WTC11 (cell line): Measurements from ENCODE around the gene TEKT2.

Experiments used
- ATF6 ChIP-seq: sonication (generic); formaldehyde crosslinking; IDR thresholded peaks from 2 replicates; pipeline ENCODE4 v1.8.1; 2023; ENCODE audit warnings: mild to moderate bottlenecking, missing genetic modification reagents
- CREM ChIP-seq: sonication (generic); formaldehyde crosslinking; IDR thresholded peaks from 2 replicates; pipeline ENCODE4 v1.8.1; 2022; ENCODE audit warnings: mild to moderate bottlenecking, missing genetic modification reagents, moderate library complexity
- CTCF ChIP-seq: fragments of 200-600 bp; IDR thresholded peaks from 2 replicates; pipeline ENCODE4 v1.8.0; 2022; ENCODE audit warnings: antibody characterized with exemption
- HMGA2 ChIP-seq: fragments of 250-450 bp; sonication (Bioruptor Pico); IDR thresholded peaks from 2 replicates; pipeline ENCODE4 v1.4.0; 2021; ENCODE audit warnings: mild to moderate bottlenecking, moderate library complexity
- NFE2L1 ChIP-seq: sonication (generic); formaldehyde crosslinking; IDR thresholded peaks from 2 replicates; pipeline ENCODE4 v1.8.1; 2023; ENCODE audit warnings: missing genetic modification reagents
- NR1H2 ChIP-seq: sonication (generic); formaldehyde crosslinking; IDR thresholded peaks from 2 replicates; pipeline ENCODE4 v1.9.0; 2021; ENCODE audit warnings: mild to moderate bottlenecking, moderate library complexity, missing genetic modification reagents
- ZBTB21 ChIP-seq: sonication (generic); formaldehyde crosslinking; IDR thresholded peaks from 2 replicates; pipeline ENCODE4 v1.8.1; 2023; ENCODE audit warnings: mild to moderate bottlenecking, missing genetic modification reagents, borderline replicate concordance

GRCh38 chr1:36107394-36107793 lies 23.5 kb downstream of the TEKT2 start:
- no peak for TF ChIP-seq CREM (CRISPR knock-in tag)
- no peak for TF ChIP-seq ZBTB21 (CRISPR knock-in tag)
- TF ChIP-seq NR1H2 (CRISPR knock-in tag) = no peak
- no peak for TF ChIP-seq ATF6 (CRISPR knock-in tag)
- TF ChIP-seq HMGA2 = no peak
- TF ChIP-seq NFE2L1 = no peak
- TF ChIP-seq CTCF = no peak
